ENCODE results near the gene CPE.

CPE gene

GRCh38 chr4:165508372-165509120 lies 129.7 kb downstream of the CPE start:
- DNase-seq (ENCODE audit: low read depth in 2 of 2): no peak

- DNase-seq (ENCODE audit: low read depth in 2 of 2): no peak
Measured at GRCh38 chr4:165512424-165512823, 133.6 kb downstream of the CPE start.

GRCh38 chr4:165514739-165515138 lies 135.9 kb downstream of the CPE start:
- DNase-seq (ENCODE audit: low read depth in 2 of 2): no peak

- DNase-seq (ENCODE audit: low read depth in 2 of 2): no peak
Measured at GRCh38 chr4:165515201-165515600, 136.4 kb downstream of the CPE start.

GRCh38 chr4:165516281-165516833 lies 137.5 kb downstream of the CPE start:
- DNase-seq (ENCODE audit: low read depth in 2 of 2): no peak

GRCh38 chr4:165517216-165517615 lies 138.4 kb downstream of the CPE start:
- DNase-seq (ENCODE audit: low read depth in 2 of 2): no peak

- no peak for DNase-seq (ENCODE audit: low read depth in 2 of 2)
Measured at GRCh38 chr4:165518024-165518616, 139.3 kb downstream of the CPE start.

GRCh38 chr4:165518686-165519085 lies 139.9 kb downstream of the CPE start:
- no peak for DNase-seq (ENCODE audit: low read depth in 2 of 2)

GRCh38 chr4:165519591-165519990 lies 140.8 kb downstream of the CPE start:
- no peak for DNase-seq (ENCODE audit: low read depth in 2 of 2)

- DNase-seq (ENCODE audit: low read depth in 2 of 2): no peak
Measured at GRCh38 chr4:165520086-165520485, 141.3 kb downstream of the CPE start.

- no peak for DNase-seq (ENCODE audit: low read depth in 2 of 2)
Measured at GRCh38 chr4:165522050-165522449, 143.2 kb downstream of the CPE start.

- DNase-seq (ENCODE audit: low read depth in 2 of 2): no peak
Measured at GRCh38 chr4:165524532-165525190, 145.9 kb downstream of the CPE start.

- no peak for DNase-seq (ENCODE audit: low read depth in 2 of 2)
Measured at GRCh38 chr4:165532976-165533375, 154.2 kb downstream of the CPE start.

- no peak for DNase-seq (ENCODE audit: low read depth in 2 of 2)
Measured at GRCh38 chr4:165537028-165537648, 158.3 kb downstream of the CPE start.

GRCh38 chr4:165539801-165540200 lies 161.0 kb downstream of the CPE start:
- DNase-seq (ENCODE audit: low read depth in 2 of 2): no peak

GRCh38 chr4:165540206-165540830 lies 161.5 kb downstream of the CPE start:
- DNase-seq (ENCODE audit: low read depth in 2 of 2): no peak

- no peak for DNase-seq (ENCODE audit: low read depth in 2 of 2)
Measured at GRCh38 chr4:165541851-165542459, 163.1 kb downstream of the CPE start.

- no peak for DNase-seq (ENCODE audit: low read depth in 2 of 2)
Measured at GRCh38 chr4:165542476-165542875, 163.7 kb downstream of the CPE start.

Data from activated CD4-positive, alpha-beta T cell treated with anti-CD3 and anti-CD28 coated beads for 24 hours (primary cell).